GM18502 (cell line): ENCODE measurements around the gene TMEM41B.
"Not testable (repeated sequence)": the region's sequence is repeated elsewhere in the genome, so short reads cannot be mapped to it uniquely, and the experiment has no call there.

Experiments
- ATAC-seq: cut with Tn5 transposase; IDR thresholded peaks from one replicate; pipeline ENCODE4 v1.9.1; 2021; ENCODE audit warnings: mild to moderate bottlenecking; ENCODE audit not compliant: unreplicated experiment, poor library complexity

TMEM41B gene

DNA sequence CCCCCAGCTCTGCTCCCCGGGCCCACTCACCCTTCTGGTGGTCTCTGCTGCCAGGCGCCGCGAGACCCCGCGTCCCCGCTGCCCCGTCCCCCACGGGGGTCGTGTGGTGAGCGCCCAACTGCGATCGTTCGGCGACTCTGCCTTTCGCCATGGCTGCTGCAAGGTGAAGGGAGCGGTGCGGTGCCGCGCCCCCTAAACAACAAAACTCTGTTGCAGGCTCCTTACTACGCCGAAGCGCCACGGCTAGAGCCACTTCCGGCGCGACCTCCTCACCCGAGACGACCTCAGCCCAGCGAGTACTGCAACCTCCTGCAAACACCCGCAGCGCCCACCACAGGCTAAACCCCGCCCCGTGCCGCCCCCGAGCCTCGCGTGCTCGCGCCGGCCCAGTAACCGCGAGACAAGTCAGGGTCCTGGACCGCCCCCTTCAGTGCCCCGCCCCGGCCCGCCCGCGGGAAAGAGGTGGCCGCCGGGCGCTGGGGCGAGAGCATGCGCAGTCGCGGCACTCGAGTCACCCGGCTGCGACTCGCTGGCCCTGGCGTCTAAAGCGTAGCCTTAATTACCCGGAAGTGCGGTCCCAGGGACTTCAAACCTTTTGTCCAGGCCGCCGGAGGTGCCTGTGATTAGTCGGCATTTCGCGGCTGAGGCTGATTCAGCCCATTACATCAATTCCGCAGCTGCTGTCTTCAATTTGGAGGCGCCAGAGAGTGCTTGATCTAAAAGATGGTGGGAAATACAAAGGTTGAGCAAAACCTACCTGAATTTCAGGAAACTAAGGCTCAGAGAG is at the start of gene TMEM41B:
Gene TMEM41B, minus strand, starts transcription at position 303 of the 787 bp plus-strand sequence. Its CDS starts 152 bp downstream, at position 151.
- peak; percentile 98 for ATAC-seq

DNA sequence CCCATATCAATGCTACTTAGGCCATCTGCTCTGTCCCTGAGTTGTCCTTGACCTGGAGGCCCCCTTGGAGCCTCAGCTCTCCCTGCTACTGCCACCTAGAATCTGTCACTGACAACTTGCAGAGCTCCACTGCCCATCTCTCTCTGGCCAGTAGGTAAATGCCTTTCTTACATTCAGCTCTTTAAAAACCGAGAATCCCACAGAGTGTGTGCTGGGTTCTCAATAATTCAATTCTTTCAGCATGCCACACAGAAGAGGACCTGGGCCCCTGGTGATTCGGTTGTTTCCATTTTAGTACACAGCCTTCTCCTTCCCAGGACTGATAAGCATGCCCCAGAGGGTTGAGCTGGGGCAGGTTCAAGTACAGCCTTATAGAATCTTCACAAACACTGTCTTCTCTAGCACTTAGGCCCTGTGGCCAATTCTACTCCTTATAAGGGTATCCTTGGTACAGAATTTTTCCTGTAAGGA is 48.0 kb upstream of the TMEM41B start:
- no peak for ATAC-seq

DNA sequence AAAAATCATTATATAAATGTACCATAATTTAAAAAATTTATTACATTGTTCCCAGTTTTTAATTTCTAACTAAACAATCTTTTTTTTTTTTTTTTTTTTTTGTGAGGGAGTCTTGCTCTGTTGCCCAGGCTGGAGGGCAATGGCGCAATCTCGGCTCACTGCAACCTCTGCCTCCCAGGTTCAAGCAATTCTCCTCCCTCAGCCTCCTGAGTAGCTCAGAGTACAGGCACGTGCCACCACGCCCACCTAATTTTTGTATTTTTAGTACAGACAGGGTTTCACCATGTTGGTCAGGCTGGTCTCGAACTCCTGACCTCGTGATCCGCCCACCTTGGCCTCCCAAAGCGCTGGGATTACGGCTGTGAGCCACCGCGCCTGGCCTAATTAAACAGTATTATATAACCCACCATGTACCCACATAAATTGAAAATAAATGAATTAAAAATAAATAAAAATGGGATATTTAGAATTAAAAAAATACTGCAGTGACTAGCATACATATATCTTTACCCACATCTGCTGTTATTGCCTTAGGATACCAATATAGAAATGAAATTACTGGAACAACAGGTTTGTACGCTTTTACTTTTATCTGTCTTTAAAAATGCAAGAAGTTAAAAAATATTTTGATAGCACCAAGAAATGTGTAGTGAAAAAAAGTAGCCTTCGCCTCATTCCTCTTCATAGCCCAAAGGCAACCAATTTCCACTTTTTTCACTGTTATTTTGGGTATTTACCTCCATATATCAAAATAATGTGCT is 46.6 kb upstream of the TMEM41B start:
- not testable (repeated sequence) for ATAC-seq

GRCh38 chr11:9357041-9357440 is 42.6 kb upstream of the TMEM41B start:
- no peak for ATAC-seq

- ATAC-seq: no peak
Measured at GRCh38 chr11:9351321-9351881, 37.0 kb upstream of the TMEM41B start.

- not testable (repeated sequence) for ATAC-seq
Measured at GRCh38 chr11:9347779-9348178, 33.4 kb upstream of the TMEM41B start.

DNA sequence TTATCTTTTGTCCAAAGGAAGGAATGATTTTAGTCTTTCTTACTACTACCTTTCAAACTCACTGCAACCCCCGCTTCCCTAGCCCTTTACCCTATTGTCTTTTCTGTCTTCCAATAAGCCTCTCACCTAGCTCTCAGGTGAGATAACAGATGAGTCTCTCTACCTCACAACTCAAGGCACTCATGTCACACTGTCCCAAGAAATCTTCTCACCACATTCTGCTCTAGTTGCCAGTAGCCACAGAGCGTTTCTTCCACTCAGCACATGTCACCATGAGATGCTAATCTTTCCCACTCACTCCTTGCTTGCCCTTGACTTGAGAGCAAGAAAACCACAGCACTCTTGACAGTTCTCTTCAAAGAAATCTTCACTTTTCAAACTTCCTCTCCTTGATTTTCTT is 32.7 kb upstream of the TMEM41B start:
- ATAC-seq: no peak

DNA sequence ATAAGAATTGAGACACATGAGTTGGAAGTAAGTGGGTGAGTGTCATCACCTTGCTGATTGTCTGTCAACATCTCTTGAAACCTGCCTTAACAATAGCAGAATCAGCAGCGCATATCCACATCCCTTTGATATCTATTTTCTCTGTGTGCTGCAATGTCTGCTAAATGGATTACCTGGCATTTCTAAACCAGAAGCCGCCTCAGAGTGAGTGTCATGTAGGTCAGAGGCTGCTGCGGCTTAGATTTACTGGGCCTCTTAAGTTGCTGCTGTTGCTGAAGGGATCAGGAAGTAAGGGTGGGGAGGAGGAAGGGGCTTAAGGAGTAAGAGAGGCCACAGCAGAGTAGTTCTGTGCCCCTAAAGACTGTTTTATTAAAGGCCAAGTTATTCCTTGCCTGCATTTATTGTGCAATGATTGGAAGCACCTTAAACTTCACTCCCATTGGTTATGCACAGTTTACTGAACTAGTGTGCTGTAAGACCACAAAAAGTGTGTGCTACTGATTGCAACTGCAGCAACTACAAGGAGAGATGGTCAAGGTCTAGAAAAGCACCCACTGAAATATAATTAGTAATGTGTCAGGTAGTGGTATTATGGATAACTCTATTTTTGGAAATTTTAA is 29.8 kb upstream of the TMEM41B start:
- ATAC-seq: no peak

DNA sequence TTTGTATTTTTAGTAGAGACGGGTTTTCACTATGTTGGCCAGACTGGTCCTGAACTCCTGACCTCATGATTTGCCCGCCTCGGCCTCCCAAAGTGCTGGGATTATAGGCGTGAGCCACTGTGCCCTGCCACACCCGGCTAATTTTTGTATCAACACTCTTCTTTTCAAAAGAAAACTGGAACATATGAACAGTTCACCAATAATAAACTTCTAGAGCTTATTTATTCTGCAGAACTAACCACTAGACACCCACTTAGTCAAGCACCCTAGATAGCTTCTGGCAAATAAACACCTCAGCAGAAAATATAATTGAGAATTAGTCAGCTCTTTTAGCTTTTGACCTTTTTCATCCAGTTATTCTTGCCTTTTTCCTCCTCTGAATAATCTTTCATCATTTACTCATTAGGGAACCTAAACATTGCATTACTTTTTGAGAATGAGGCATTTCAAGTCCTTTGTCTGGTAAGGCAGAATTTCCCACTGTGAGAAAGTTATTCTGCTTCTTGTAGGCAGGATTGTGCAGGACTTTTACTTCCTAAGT is 27.3 kb upstream of the TMEM41B start:
- no peak for ATAC-seq

DNA sequence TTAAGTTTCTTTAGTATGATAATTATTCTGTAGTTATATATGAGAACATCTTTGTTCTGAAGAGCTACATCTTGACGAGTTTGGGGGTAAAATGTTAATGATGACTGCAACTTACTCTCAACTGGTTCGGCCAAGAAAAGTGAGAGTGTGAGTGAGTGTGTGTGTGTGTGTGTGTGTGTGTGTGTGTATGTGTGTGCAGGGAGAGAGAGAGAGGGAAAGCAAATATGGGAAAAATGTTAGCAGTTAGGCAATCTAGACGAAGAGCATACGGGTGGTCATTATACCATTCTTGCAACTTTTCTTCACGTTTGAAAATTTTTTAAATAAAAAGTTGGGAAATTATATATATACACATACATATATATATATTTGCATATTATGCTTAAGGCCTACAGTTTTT is 18.3 kb upstream of the TMEM41B start:
- ATAC-seq: no peak

DNA sequence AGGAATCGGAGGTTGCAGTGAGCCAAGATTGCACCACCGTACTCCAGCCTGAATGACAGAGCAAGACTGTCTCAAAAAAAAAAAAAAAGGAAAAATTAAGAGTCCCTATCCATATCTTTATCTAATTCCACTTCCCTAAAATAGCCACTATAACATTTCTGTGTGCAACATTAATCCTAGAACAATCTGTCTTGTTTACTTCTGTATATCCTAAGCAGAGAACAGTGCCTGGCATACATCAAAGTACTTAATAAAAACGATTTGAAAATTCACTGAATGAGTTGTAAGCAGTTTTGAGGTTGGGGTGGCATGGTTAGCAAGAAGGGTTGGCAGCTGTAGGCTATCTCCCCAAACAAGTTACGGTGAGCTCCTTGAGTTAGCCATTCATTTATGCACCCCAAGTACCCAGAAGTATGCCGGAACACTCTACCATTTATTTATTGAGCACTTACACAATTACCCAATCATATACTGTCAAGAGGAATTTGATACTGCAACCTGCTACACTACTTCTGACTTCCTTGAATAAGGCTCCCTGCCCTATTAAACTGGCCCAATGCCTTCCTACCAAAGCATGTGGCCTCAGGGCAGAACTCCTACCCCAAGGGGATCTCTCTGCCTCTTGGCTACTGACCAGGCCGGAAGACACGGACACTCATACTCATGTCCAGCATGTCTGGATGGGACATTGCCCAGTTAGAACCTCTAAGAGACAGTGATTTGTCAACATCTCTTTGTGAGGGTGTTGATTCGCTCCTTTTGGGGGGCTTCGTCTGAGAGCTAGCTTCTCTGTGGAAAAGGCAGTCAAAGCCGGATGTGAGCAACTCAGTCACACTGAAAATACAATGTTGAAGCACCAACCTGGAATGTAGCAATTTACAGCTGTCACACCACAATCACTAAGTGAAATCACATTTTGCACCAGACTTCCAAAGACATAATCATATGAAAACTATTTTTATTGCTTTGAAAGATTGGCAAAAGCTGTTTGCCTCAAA is 16.3 kb upstream of the TMEM41B start:
- no peak for ATAC-seq

- no peak for ATAC-seq
Measured at GRCh38 chr11:9320047-9320446, 5.7 kb upstream of the TMEM41B start.

- not testable (repeated sequence) for ATAC-seq
Measured at GRCh38 chr11:9319377-9320001, 5.1 kb upstream of the TMEM41B start.

DNA sequence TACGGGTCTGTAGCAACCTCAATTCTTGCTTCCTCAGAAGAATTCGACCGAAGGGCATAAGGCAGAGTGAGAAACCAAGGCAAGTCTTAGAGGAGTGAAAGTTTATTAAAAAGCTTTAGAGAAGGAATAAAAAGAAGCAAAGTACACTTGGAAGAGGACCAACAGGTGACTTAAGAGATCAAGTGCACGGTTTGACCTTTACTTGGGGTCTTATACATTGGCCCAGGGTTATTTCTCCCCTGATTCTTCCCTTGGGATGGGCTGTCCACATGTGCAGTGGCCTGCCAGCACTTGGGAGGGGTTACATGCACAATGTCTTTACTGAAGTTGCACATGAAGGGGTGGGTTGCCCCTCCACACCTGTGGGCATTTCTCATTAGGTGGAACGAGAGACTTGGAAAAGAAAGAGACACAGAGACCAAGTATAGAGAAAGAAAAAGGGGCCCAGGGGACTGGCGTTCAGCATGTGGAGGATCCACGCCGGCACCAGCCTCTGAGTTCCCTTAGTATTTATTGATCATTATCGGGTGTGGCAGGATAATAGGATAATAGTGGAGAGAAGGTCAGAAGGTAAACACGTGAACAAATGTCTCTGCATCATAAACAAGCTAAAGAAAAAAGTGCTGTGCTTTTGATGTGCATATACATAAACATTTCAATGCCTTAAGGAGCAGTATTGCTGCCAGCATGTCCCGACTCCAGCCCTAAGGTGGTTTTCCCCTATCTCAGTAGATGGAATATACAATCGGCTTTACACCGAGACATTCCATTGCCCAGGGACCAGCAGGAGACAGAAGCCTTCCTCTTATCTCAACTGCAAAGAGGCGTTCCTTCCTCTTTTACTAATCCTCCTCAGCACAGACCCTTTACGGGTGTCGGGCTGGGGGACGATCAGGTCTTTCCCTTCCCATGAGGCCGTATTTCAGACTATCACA is 4.3 kb upstream of the TMEM41B start:
- ATAC-seq: not testable (repeated sequence)

DNA sequence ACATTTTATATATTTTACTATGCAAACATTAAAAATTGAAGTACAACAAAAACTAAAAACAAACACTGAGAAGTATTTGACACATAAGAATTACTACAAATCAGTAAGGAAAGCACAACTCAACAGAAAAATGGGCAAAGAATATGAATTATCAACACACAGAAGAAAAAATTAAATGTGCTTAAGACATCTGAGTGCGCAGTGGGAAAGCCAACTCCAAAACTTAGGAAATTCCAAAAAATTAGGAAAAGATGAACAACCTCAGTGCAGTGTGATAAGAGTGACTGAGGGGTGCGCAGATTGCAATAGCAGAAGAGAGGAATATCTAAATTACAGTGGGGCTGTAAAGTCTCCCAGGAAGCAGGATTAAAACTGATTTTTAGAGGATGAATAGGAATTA is 1.9 kb upstream of the TMEM41B start:
- no peak for ATAC-seq

GRCh38 chr11:9315078-9315688 is 790 bp upstream of the TMEM41B start:
- ATAC-seq: no peak

DNA sequence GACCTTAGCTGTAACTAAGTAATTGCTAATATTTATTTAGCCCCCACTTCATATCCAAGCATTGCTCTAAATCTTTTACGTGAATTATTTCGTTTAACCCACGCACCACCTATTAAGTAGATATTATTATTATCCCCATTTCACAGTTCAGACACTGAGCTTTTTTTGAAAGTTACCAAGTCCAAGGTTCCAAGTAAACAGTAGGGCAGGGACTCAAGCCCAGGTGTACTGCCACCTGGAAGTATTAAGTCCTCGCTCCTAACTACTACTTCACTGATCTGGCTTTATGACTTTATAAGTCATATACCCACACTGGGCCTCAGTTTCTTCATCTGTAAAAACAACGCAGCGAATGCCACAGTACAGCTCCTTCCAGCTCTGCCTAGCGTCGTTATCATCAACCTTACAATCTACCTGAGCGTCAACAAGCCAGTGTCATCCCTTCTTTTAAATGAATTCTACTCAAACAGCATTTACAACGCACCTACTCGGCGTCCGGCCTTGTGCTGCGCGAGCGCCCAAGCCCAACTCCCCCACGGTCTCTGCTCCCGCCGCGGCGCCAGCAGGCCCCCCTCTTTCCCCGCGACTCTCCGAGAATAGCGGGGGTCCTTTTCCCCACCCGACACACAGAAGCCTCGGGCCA is 624 bp downstream of the TMEM41B start:
- peak; percentile 24 for ATAC-seq
